HEK293 (cell line): ENCODE measurements around the gene KDM4B.

Source experiments
- ATF2 ChIP-seq: fragments of 450-650 bp; formaldehyde crosslinking; IDR thresholded peaks from 2 replicates; pipeline ENCODE4 v1.5.1; 2016; ENCODE audit warnings: missing biosample characterization, missing genetic modification characterization, low read depth
- EGR2 ChIP-seq: fragments of 450-650 bp; formaldehyde crosslinking; IDR thresholded peaks from 2 replicates; pipeline ENCODE4 v1.5.1; 2016; ENCODE audit warnings: low read depth, missing biosample characterization, missing genetic modification characterization
- GFI1B ChIP-seq: fragments of 450-650 bp; formaldehyde crosslinking; IDR thresholded peaks from 2 replicates; pipeline ENCODE4 v1.5.1; 2016; ENCODE audit warnings: missing biosample characterization, missing genetic modification characterization
- GLIS1 ChIP-seq: fragments of 450-650 bp; formaldehyde crosslinking; IDR thresholded peaks from 2 replicates; pipeline ENCODE4 v1.5.1; 2016; ENCODE audit warnings: missing biosample characterization, missing genetic modification characterization
- IKZF3 ChIP-seq: fragments of 450-650 bp; IDR thresholded peaks from 2 replicates; pipeline ENCODE4 v1.5.0; 2018; ENCODE audit warnings: missing biosample characterization, mild to moderate bottlenecking, missing genetic modification characterization, moderate library complexity
- MZF1 ChIP-seq: fragments of 450-650 bp; formaldehyde crosslinking; IDR thresholded peaks from 2 replicates; pipeline ENCODE4 v1.5.1; 2017; ENCODE audit warnings: missing biosample characterization, missing genetic modification characterization, borderline replicate concordance
- OVOL3 ChIP-seq: fragments of 450-650 bp; formaldehyde crosslinking; IDR thresholded peaks from 2 replicates; pipeline ENCODE4 v1.5.1; 2016; ENCODE audit warnings: missing biosample characterization, missing genetic modification characterization
- PRDM10 ChIP-seq: fragments of 450-650 bp; formaldehyde crosslinking; IDR thresholded peaks from 2 replicates; pipeline ENCODE4 v1.5.1; 2016; ENCODE audit warnings: missing biosample characterization, missing genetic modification characterization
- RBAK ChIP-seq: fragments of 450-650 bp; formaldehyde crosslinking; IDR thresholded peaks from 2 replicates; pipeline ENCODE4 v1.5.1; 2016; ENCODE audit warnings: missing biosample characterization, missing genetic modification characterization
- ZBTB44 ChIP-seq: fragments of 450-650 bp; IDR thresholded peaks from 2 replicates; pipeline ENCODE4 v1.5.1; 2018; ENCODE audit warnings: missing biosample characterization, mild to moderate bottlenecking, missing genetic modification characterization
- ZBTB7A ChIP-seq: fragments of 450-650 bp; formaldehyde crosslinking; IDR thresholded peaks from 2 replicates; pipeline ENCODE4 v1.5.1; 2016; ENCODE audit warnings: low read depth, missing biosample characterization, missing genetic modification characterization
- ZNF133 ChIP-seq: fragments of 450-650 bp; formaldehyde crosslinking; IDR thresholded peaks from 2 replicates; pipeline ENCODE4 v1.5.1; 2016; ENCODE audit warnings: missing biosample characterization, missing genetic modification characterization
- ZNF146 ChIP-seq: fragments of 450-650 bp; formaldehyde crosslinking; IDR thresholded peaks from 2 replicates; pipeline ENCODE4 v1.5.1; 2016; ENCODE audit warnings: missing biosample characterization, missing genetic modification characterization
- ZNF174 ChIP-seq: fragments of 450-650 bp; formaldehyde crosslinking; IDR thresholded peaks from 2 replicates; pipeline ENCODE4 v1.5.0; 2017; ENCODE audit warnings: missing biosample characterization, mild to moderate bottlenecking, missing genetic modification characterization
- ZNF184 ChIP-seq: fragments of 450-650 bp; IDR thresholded peaks from 2 replicates; pipeline ENCODE4 v1.5.1; 2018; ENCODE audit warnings: missing biosample characterization, mild to moderate bottlenecking, missing genetic modification characterization
- ZNF221 ChIP-seq: fragments of 450-650 bp; formaldehyde crosslinking; IDR thresholded peaks from 2 replicates; pipeline ENCODE4 v1.5.1; 2017; ENCODE audit warnings: missing biosample characterization, missing genetic modification characterization, borderline replicate concordance
- ZNF280D ChIP-seq: fragments of 450-650 bp; formaldehyde crosslinking; IDR thresholded peaks from 2 replicates; pipeline ENCODE4 v1.5.1; 2016; ENCODE audit warnings: missing biosample characterization, missing genetic modification characterization
- ZNF350 ChIP-seq: fragments of 450-650 bp; formaldehyde crosslinking; IDR thresholded peaks from 2 replicates; pipeline ENCODE4 v1.5.0; 2017; ENCODE audit warnings: missing biosample characterization, mild to moderate bottlenecking, missing genetic modification characterization
- ZNF394 ChIP-seq: fragments of 450-650 bp; formaldehyde crosslinking; IDR thresholded peaks from 2 replicates; pipeline ENCODE4 v1.5.1; 2016; ENCODE audit warnings: missing biosample characterization, missing genetic modification characterization, mild to moderate bottlenecking, moderate library complexity, borderline replicate concordance
- ZNF398 ChIP-seq: fragments of 450-650 bp; formaldehyde crosslinking; IDR thresholded peaks from 2 replicates; pipeline ENCODE4 v1.5.1; 2017; ENCODE audit warnings: missing biosample characterization, missing genetic modification characterization
- ZNF426 ChIP-seq: fragments of 450-650 bp; formaldehyde crosslinking; IDR thresholded peaks from 2 replicates; pipeline ENCODE4 v1.5.1; 2017; ENCODE audit warnings: missing biosample characterization, missing genetic modification characterization, mild to moderate bottlenecking, inconsistent platforms, moderate library complexity
- ZNF449 ChIP-seq: fragments of 450-650 bp; formaldehyde crosslinking; IDR thresholded peaks from 2 replicates; pipeline ENCODE4 v1.5.1; 2017; ENCODE audit warnings: missing biosample characterization, mild to moderate bottlenecking, missing genetic modification characterization, moderate library complexity
- ZNF501 ChIP-seq: fragments of 450-650 bp; formaldehyde crosslinking; IDR thresholded peaks from 2 replicates; pipeline ENCODE4 v1.5.1; 2016; ENCODE audit warnings: missing biosample characterization, missing genetic modification characterization
- ZNF623 ChIP-seq: fragments of 450-650 bp; formaldehyde crosslinking; IDR thresholded peaks from 2 replicates; pipeline ENCODE4 v1.5.1; 2016; ENCODE audit warnings: missing biosample characterization, missing genetic modification characterization
- ZNF658 ChIP-seq: fragments of 450-650 bp; formaldehyde crosslinking; IDR thresholded peaks from 2 replicates; pipeline ENCODE4; 2016; ENCODE audit warnings: missing biosample characterization, missing genetic modification characterization
- ZSCAN23 ChIP-seq: fragments of 450-650 bp; formaldehyde crosslinking; IDR thresholded peaks from 2 replicates; pipeline ENCODE4 v1.5.1; 2016; ENCODE audit warnings: missing biosample characterization, missing genetic modification characterization
- ZXDB ChIP-seq: fragments of 450-650 bp; formaldehyde crosslinking; IDR thresholded peaks from 2 replicates; pipeline ENCODE4 v1.5.1; 2016; ENCODE audit warnings: missing biosample characterization, missing genetic modification characterization

Gene KDM4B

GRCh38 chr19:4967738-4968461 lies 1.0 kb upstream of the KDM4B start (continued):
- TF ChIP-seq ZNF280D (tag by site-specific recombination) (no peak), ZBTB44 (tag by site-specific recombination) (no peak), MZF1 (peak; percentile 56), ZNF174 (tag by site-specific recombination) (no peak), ZNF184 (tag by site-specific recombination) (no peak), ZNF133 (no peak), ZNF426 (tag by site-specific recombination) (no peak), PRDM10 (peak; percentile 42; the same call in 1 of the 2 replicates), EGR2 (tag by site-specific recombination) (no peak), RBAK (tag by site-specific recombination) (no peak), ZSCAN23 (tag by site-specific recombination) (no peak), ATF2 (tag by site-specific recombination) (no peak), IKZF3 (tag by site-specific recombination) (peak; percentile 23; the same call in 1 of the 2 replicates), ZNF350 (no peak), ZNF398 (tag by site-specific recombination) (no peak), ZNF449 (tag by site-specific recombination) (no peak), OVOL3 (no peak), GFI1B (no peak), ZBTB7A (tag by site-specific recombination) (no peak), ZNF394 (tag by site-specific recombination) (no peak), GLIS1 (tag by site-specific recombination) (peak; percentile 72), ZNF501 (tag by site-specific recombination) (no peak), ZNF221 (tag by site-specific recombination) (no peak), ZNF146 (tag by site-specific recombination) (no peak), ZNF658 (tag by site-specific recombination) (no peak), ZXDB (tag by site-specific recombination) (no peak), ZNF623 (tag by site-specific recombination) (no peak)
